ENCODE results near the gene TMEM179.

Gene TMEM179

GRCh38 chr14:104636131-104636530, 31.6 kb upstream of the TMEM179 start:
- H3K4me3 ChIP-seq (ENCODE audit: severe bottlenecking): no peak overlapping the region
- ATAC-seq (ENCODE audit: low read depth) (no peak), DNase-seq (ENCODE audit: low spot score) (no peak)
- no peaks in the 10 kb centered on the region for H3K36me3 ChIP-seq (ENCODE audit: low read depth)
- H3K9me3 ChIP-seq (ENCODE audit: severe bottlenecking): no peaks in the 10 kb centered on the region
- H3K4me1 ChIP-seq (ENCODE audit: insufficient read depth, poor library complexity, severe bottlenecking): no peaks in the 10 kb centered on the region
- H3K27me3 ChIP-seq (ENCODE audit: insufficient read depth, poor library complexity, severe bottlenecking): peaks cover 48% of the 10 kb centered on the region
- TF ChIP-seq CTCF (IDR thresholded peaks at IDR 0.05; ENCODE audit: poor library complexity, severe bottlenecking): no peak
- H3K27ac ChIP-seq (ENCODE audit: poor library complexity, severe bottlenecking): no peak overlapping the region

GRCh38 chr14:104635717-104636116, 31.1 kb upstream of the TMEM179 start:
- no peak overlapping the region for H3K4me3 ChIP-seq (ENCODE audit: severe bottlenecking)
- TF ChIP-seq CTCF (IDR thresholded peaks at IDR 0.05; ENCODE audit: poor library complexity, severe bottlenecking): no peak
- peaks cover 50% of the 10 kb centered on the region for H3K27me3 ChIP-seq (ENCODE audit: insufficient read depth, poor library complexity, severe bottlenecking)
- ATAC-seq (ENCODE audit: low read depth) (no peak), DNase-seq (ENCODE audit: low spot score) (no peak)
- H3K36me3 ChIP-seq (ENCODE audit: low read depth): no peaks in the 10 kb centered on the region
- no peaks in the 10 kb centered on the region for H3K4me1 ChIP-seq (ENCODE audit: insufficient read depth, poor library complexity, severe bottlenecking)
- H3K27ac ChIP-seq (ENCODE audit: poor library complexity, severe bottlenecking): no peak overlapping the region
- H3K9me3 ChIP-seq (ENCODE audit: severe bottlenecking): no peaks in the 10 kb centered on the region

- Histone ChIP-seq H3K4me1 (ENCODE audit: insufficient read depth, poor library complexity, severe bottlenecking) (no peaks in the 10 kb centered on the region), H3K9me3 (ENCODE audit: severe bottlenecking) (no peaks in the 10 kb centered on the region), H3K27ac (ENCODE audit: poor library complexity, severe bottlenecking) (no peak overlapping the region), H3K36me3 (ENCODE audit: low read depth) (no peaks in the 10 kb centered on the region), H3K4me3 (ENCODE audit: severe bottlenecking) (no peak overlapping the region), H3K27me3 (ENCODE audit: insufficient read depth, poor library complexity, severe bottlenecking) (peaks cover 54% of the 10 kb centered on the region)
- DNase-seq (ENCODE audit: low spot score) (no peak), ATAC-seq (ENCODE audit: low read depth) (no peak)
- no peak for TF ChIP-seq CTCF (IDR thresholded peaks at IDR 0.05; ENCODE audit: poor library complexity, severe bottlenecking)
Observed at GRCh38 chr14:104634886-104635570, 30.5 kb upstream of the TMEM179 start.

GRCh38 chr14:104634138-104634760, 29.7 kb upstream of the TMEM179 start:
- peaks cover 53% of the 10 kb centered on the region for H3K27me3 ChIP-seq (ENCODE audit: insufficient read depth, poor library complexity, severe bottlenecking)
- H3K36me3 ChIP-seq (ENCODE audit: low read depth): no peaks in the 10 kb centered on the region
- DNase-seq (ENCODE audit: low spot score) (no peak), ATAC-seq (ENCODE audit: low read depth) (no peak)
- no peak for TF ChIP-seq CTCF (IDR thresholded peaks at IDR 0.05; ENCODE audit: poor library complexity, severe bottlenecking)
- peaks cover 4% of the 10 kb centered on the region for H3K9me3 ChIP-seq (ENCODE audit: severe bottlenecking)
- no peak overlapping the region for H3K27ac ChIP-seq (ENCODE audit: poor library complexity, severe bottlenecking)
- H3K4me3 ChIP-seq (ENCODE audit: severe bottlenecking): no peak overlapping the region
- no peaks in the 10 kb centered on the region for H3K4me1 ChIP-seq (ENCODE audit: insufficient read depth, poor library complexity, severe bottlenecking)
